Endometrial microvascular endothelial cells (primary cell): Measurements from ENCODE around the gene KLHL22. TPM values are rescaled to one million over a fixed set of nuclear protein-coding genes. Genes with fewer than 3 reads are reported as not detected.
"Not testable (repeated sequence)": the region's sequence is repeated elsewhere in the genome, so short reads cannot be mapped to it uniquely, and the experiment has no call there.

Experiments used
- in situ Hi-C: cut with HindIII; loops from 2 replicates; pipeline ENCODE4 v1.10.0; 2017; ENCODE audit warnings: low sequenced_read_pairs, low pct_unique_long_range_greater_than_20kb; ENCODE audit errors: inconsistent ontology term
- total RNA-seq: library from RNA; depleted of rRNA; stranded (reverse); fragments of >200 nt; gene quantifications from one replicate; pipeline ENCODE4 v1.2.3, GENCODE V29; 2015; ENCODE audit errors: inconsistent ontology term

KLHL22 gene
- total RNA-seq, 1 donor from 2014 or later = 30.8 TPM

- in situ Hi-C loops = no loop called here
These were observed 66.1 kb downstream of the KLHL22 start for GRCh38 chr22:20429254-20430100.

- in situ Hi-C loops = no loop called here
These were observed 66.9 kb downstream of the KLHL22 start for GRCh38 chr22:20428496-20429253.

- in situ Hi-C loops = no loop called here
These were observed 67.6 kb downstream of the KLHL22 start for GRCh38 chr22:20427945-20428417.

GRCh38 chr22:20427104-20427944 is 68.3 kb downstream of the KLHL22 start:
- in situ Hi-C loops = no loop called here

GRCh38 chr22:20426259-20426615 is 69.4 kb downstream of the KLHL22 start:
- in situ Hi-C loops = no loop called here

- in situ Hi-C loops = no loop called here
These were observed 69.9 kb downstream of the KLHL22 start for GRCh38 chr22:20425566-20426258.

- in situ Hi-C loops = no loop called here
These were observed 70.5 kb downstream of the KLHL22 start for GRCh38 chr22:20424932-20425565.

- in situ Hi-C loops = no loop called here
These were observed 71.0 kb downstream of the KLHL22 start for GRCh38 chr22:20424568-20424931.

- in situ Hi-C loops = no loop called here
These were observed 71.6 kb downstream of the KLHL22 start for GRCh38 chr22:20423906-20424551.

GRCh38 chr22:20423008-20423905 is 72.3 kb downstream of the KLHL22 start:
- in situ Hi-C loops = no loop called here

GRCh38 chr22:20422271-20423007 is 73.2 kb downstream of the KLHL22 start:
- in situ Hi-C loops = no loop called here

GRCh38 chr22:20421507-20421874 is 74.1 kb downstream of the KLHL22 start:
- in situ Hi-C loops = no loop called here

GRCh38 chr22:20420157-20420842 is 75.3 kb downstream of the KLHL22 start:
- in situ Hi-C loops = no loop called here

GRCh38 chr22:20419664-20419951 is 76.0 kb downstream of the KLHL22 start:
- in situ Hi-C loops = no loop called here

GRCh38 chr22:20418211-20418788 is 77.3 kb downstream of the KLHL22 start:
- in situ Hi-C loops = no loop called here

GRCh38 chr22:20415699-20416098 is 79.9 kb downstream of the KLHL22 start:
- in situ Hi-C loops = not testable (repeated sequence)
